GM21717 (cell line): ENCODE results near the gene FBN2.

ENCODE experiments used
- ATAC-seq: cut with Tn5 transposase; IDR thresholded peaks from one replicate; pipeline ENCODE4 v1.9.1; 2021; ENCODE audit warnings: mild to moderate bottlenecking, moderate library complexity; ENCODE audit not compliant: unreplicated experiment

FBN2 gene

GRCh38 chr5:128378196-128378595 is 159.8 kb downstream of the FBN2 start:
- ATAC-seq, result no peak

GRCh38 chr5:128376577-128376976 is 161.5 kb downstream of the FBN2 start:
- no peak for ATAC-seq

GRCh38 chr5:128366147-128366546 is 171.9 kb downstream of the FBN2 start:
- ATAC-seq, result no peak

GRCh38 chr5:128362370-128362769 is 175.7 kb downstream of the FBN2 start:
- ATAC-seq, result no peak

- no peak for ATAC-seq
These were observed 179.2 kb downstream of the FBN2 start for GRCh38 chr5:128358826-128359225.

GRCh38 chr5:128357226-128357625 is 180.8 kb downstream of the FBN2 start:
- no peak for ATAC-seq

GRCh38 chr5:128355961-128356360 is 182.1 kb downstream of the FBN2 start:
- ATAC-seq, result no peak

GRCh38 chr5:128353441-128354107 is 184.5 kb downstream of the FBN2 start:
- no peak for ATAC-seq

- ATAC-seq, result no peak
These were observed 187.3 kb downstream of the FBN2 start for GRCh38 chr5:128350705-128351104.

- ATAC-seq, result no peak
These were observed 188.8 kb downstream of the FBN2 start for GRCh38 chr5:128349044-128349858.

- no peak for ATAC-seq
These were observed 192.0 kb downstream of the FBN2 start for GRCh38 chr5:128346038-128346437.

GRCh38 chr5:128345247-128345646 is 192.8 kb downstream of the FBN2 start:
- ATAC-seq, result no peak

- ATAC-seq, result no peak
These were observed 194.9 kb downstream of the FBN2 start for GRCh38 chr5:128343168-128343567.

- no peak for ATAC-seq
These were observed 197.0 kb downstream of the FBN2 start for GRCh38 chr5:128341056-128341455.

GRCh38 chr5:128340648-128341047 is 197.4 kb downstream of the FBN2 start:
- no peak for ATAC-seq

GRCh38 chr5:128339585-128339984 is 198.5 kb downstream of the FBN2 start:
- no peak for ATAC-seq

GRCh38 chr5:128338649-128339048 is 199.4 kb downstream of the FBN2 start:
- no peak for ATAC-seq

GRCh38 chr5:128335339-128335738 is 202.7 kb downstream of the FBN2 start:
- no peak for ATAC-seq

GRCh38 chr5:128334010-128334716 is 203.9 kb downstream of the FBN2 start:
- ATAC-seq, result no peak

- ATAC-seq, result no peak
These were observed 206.8 kb downstream of the FBN2 start for GRCh38 chr5:128331261-128331660.

- no peak for ATAC-seq
These were observed 208.6 kb downstream of the FBN2 start for GRCh38 chr5:128329386-128329939.
